Upper lobe of left lung (tissue), 6 donors: Measurements from ENCODE around the gene UBASH3B. TPM values are rescaled to one million over a fixed set of nuclear protein-coding genes. Genes with fewer than 3 reads are reported as not detected.
"Not testable (repeated sequence)": the region's sequence is repeated elsewhere in the genome, so short reads cannot be mapped to it uniquely, and the experiment has no call there.

Source experiments
- ATAC-seq, 2 donors: fragments of 200-7000 bp; cut with Tn5 transposase; one replicate each; pipeline ENCODE4 v1.9.1; 2022; ENCODE audit warnings: mild to moderate bottlenecking in 2 of 2, moderate library complexity in 2 of 2; ENCODE audit not compliant: low FRiP score in 2 of 2
- DNase-seq, 2 donors: peaks; one replicate each; pipeline ENCODE4 v3.0.0-alpha.2; 2019 to 2020
- H3K27ac ChIP-seq, 4 donors: fragments of 200-600 bp; sonication (generic); one replicate each; pipeline ENCODE4 v1.5.1; 2016 to 2019
- H3K27me3 ChIP-seq, 4 donors: fragments of 200-600 bp; sonication (generic); one replicate each; pipeline ENCODE4 v1.5.1; 2017 to 2019
- H3K36me3 ChIP-seq, 4 donors: fragments of 200-600 bp; sonication (generic); one replicate each; pipeline ENCODE4 v1.5.1; 2016 to 2019
- H3K4me1 ChIP-seq, 4 donors: fragments of 200-600 bp; sonication (generic); one replicate each; pipeline ENCODE4 v1.5.1; 2018 to 2019
- H3K4me3 ChIP-seq, 4 donors: fragments of 200-600 bp; sonication (generic); one replicate each; pipeline ENCODE4 v1.5.1; 2017 to 2019; ENCODE audit warnings: mild to moderate bottlenecking in 2 of 4, moderate library complexity in 1 of 4
- H3K9me3 ChIP-seq, 4 donors: fragments of 200-600 bp; sonication (generic); one replicate each; pipeline ENCODE4 v1.5.1; 2018 to 2019
- CTCF ChIP-seq, 6 experiments: fragments of 450-650 bp in 4 of 6; fragments of 200-600 bp in 2 of 6; sonication (generic) in 2 of 6; IDR thresholded peaks; one replicate each; pipeline ENCODE4 v1.5.1; 2016 to 2019; ENCODE audit warnings: antibody characterized with exemption in 6 of 6
- EP300 ChIP-seq, 4 donors: sonication (generic); formaldehyde crosslinking; IDR thresholded peaks; one replicate each; pipeline ENCODE4 v1.5.1; 2017; ENCODE audit warnings: antibody characterized with exemption in 4 of 4, control low read depth in 2 of 4
- POLR2A ChIP-seq, 4 donors: fragments of 450-650 bp; IDR thresholded peaks; one replicate each; pipeline ENCODE4 v1.5.1; 2016 to 2017; ENCODE audit warnings: antibody characterized with exemption in 4 of 4, mild to moderate bottlenecking in 2 of 4
- POLR2AphosphoS5 ChIP-seq, 2 donors: sonication (generic); formaldehyde crosslinking; IDR thresholded peaks; one replicate each; pipeline ENCODE4 v1.5.1; 2017; ENCODE audit warnings: antibody characterized with exemption in 2 of 2
- WGBS, 2 donors: methylation state at CpG; one replicate each; pipeline ENCODE4 v1.1.5; 2017 to 2018; 5-methylcytosine and 5-hydroxymethylcytosine counted together
- total RNA-seq, 6 donors: library from RNA; depleted of rRNA in 4 of 6; stranded (reverse); fragments of >200 nt in 4 of 6; gene quantifications; one replicate each; pipeline versions ENCODE4 v1.1.0 to v1.2.1, GENCODE V29; 2016 to 2021
- donor health status: DM: no; HTN: no; CAD: no; lungs with moderate emphysema.
- donor health status: DM: no; HTN: yes; CAD: no; lungs with severe emphysema.

Gene UBASH3B
- total RNA-seq, 6 donors from 2014 or later = 24.0 to 54.2 (median 40.4) TPM

- Histone ChIP-seq H3K4me3 (peak overlapping the region in 2 of 4 donors; percentile 14 to 21), H3K36me3 (no peaks in the 10 kb centered on the region), H3K4me1 (peaks cover 12 to 26% (median 14%) of the 10 kb centered on the region in 4 donors), H3K27ac (peak overlapping the region; percentile 70 to 84 (median 74)), H3K27me3 (no peaks in the 10 kb centered on the region), H3K9me3 (no peaks in the 10 kb centered on the region)
- ATAC-seq (no peak), DNase-seq (no peak)
- 45 to 56% methylated on average over 21 of the region's 21 CpGs for WGBS, 2 donors
- no peak for TF ChIP-seq CTCF (IDR thresholded peaks at IDR 0.05)
- no peak for TF ChIP-seq POLR2A (IDR thresholded peaks at IDR 0.05)
- TF ChIP-seq POLR2AphosphoS5 (IDR thresholded peaks at IDR 0.05) = no peak
- TF ChIP-seq EP300 (IDR thresholded peaks at IDR 0.05) = peak in 1 of 4 donors; percentile 50
Observed at GRCh38 chr11:122727101-122727929, 71.8 kb downstream of the UBASH3B start.

- H3K9me3 ChIP-seq = no peaks in the 10 kb centered on the region
- peaks cover 12 to 36% (median 14%) of the 10 kb centered on the region in 4 donors for H3K4me1 ChIP-seq
- no peak for TF ChIP-seq POLR2AphosphoS5 (IDR thresholded peaks at IDR 0.05)
- no peak for TF ChIP-seq POLR2A (IDR thresholded peaks at IDR 0.05)
- no peak for TF ChIP-seq CTCF (IDR thresholded peaks at IDR 0.05)
- ATAC-seq = no peak
- no peaks in the 10 kb centered on the region for H3K36me3 ChIP-seq
- no peak for DNase-seq
- peak overlapping the region in 1 of 4 donors; percentile 84 for H3K27ac ChIP-seq
- WGBS, 2 donors = 94 to 96% methylated on average over 2 of the region's 2 CpGs
- H3K4me3 ChIP-seq = no peak overlapping the region
- no peaks in the 10 kb centered on the region for H3K27me3 ChIP-seq
Observed at GRCh38 chr11:122728561-122728960, 73.0 kb downstream of the UBASH3B start.

- no peak for TF ChIP-seq POLR2AphosphoS5 (IDR thresholded peaks at IDR 0.05)
- TF ChIP-seq EP300 (IDR thresholded peaks at IDR 0.05) = no peak
- no peak for TF ChIP-seq CTCF (IDR thresholded peaks at IDR 0.05)
- TF ChIP-seq POLR2A (IDR thresholded peaks at IDR 0.05) = no peak
- Histone ChIP-seq H3K36me3 (no peaks in the 10 kb centered on the region), H3K4me1 (peaks cover 16 to 41% (median 19%) of the 10 kb centered on the region in 4 donors), H3K4me3 (no peak overlapping the region), H3K9me3 (no peaks in the 10 kb centered on the region), H3K27ac (no peak overlapping the region), H3K27me3 (no peaks in the 10 kb centered on the region)
- WGBS, 2 donors = 67 to 95% methylated on average over 2 to 4 of the region's 4 CpGs
- DNase-seq (no peak), ATAC-seq (no peak)
Observed at GRCh38 chr11:122729139-122729538, 73.6 kb downstream of the UBASH3B start.

GRCh38 chr11:122730694-122731093 lies 75.2 kb downstream of the UBASH3B start:
- H3K27ac ChIP-seq, DNase-seq, ATAC-seq, H3K27me3 ChIP-seq, H3K4me3 ChIP-seq, H3K9me3 ChIP-seq, H3K36me3 ChIP-seq: not testable (repeated sequence)
- WGBS, 2 donors = 94 to 99% methylated on average over 8 of the region's 8 CpGs
- H3K4me1 ChIP-seq = peaks cover 27 to 40% (median 30%) of the 10 kb centered on the region in 4 donors

GRCh38 chr11:122731500-122731913 lies 76.0 kb downstream of the UBASH3B start:
- no peak for TF ChIP-seq CTCF (IDR thresholded peaks at IDR 0.05)
- H3K27me3 ChIP-seq = no peaks in the 10 kb centered on the region
- 78 to 84% methylated on average over 2 of the region's 2 CpGs for WGBS, 2 donors
- ATAC-seq (peak in 1 of 2 donors; percentile 80), DNase-seq (no peak)
- peak overlapping the region in 2 of 4 donors; percentile 48 to 73 for H3K27ac ChIP-seq
- no peak overlapping the region for H3K4me3 ChIP-seq
- H3K4me1 ChIP-seq = peaks cover 27 to 35% (median 30%) of the 10 kb centered on the region in 4 donors
- H3K36me3 ChIP-seq = no peaks in the 10 kb centered on the region
- H3K9me3 ChIP-seq = no peaks in the 10 kb centered on the region
